Osteoblast (primary cell): Measurements from ENCODE around the gene REG3G. TPM values are rescaled to one million over a fixed set of nuclear protein-coding genes. Genes with fewer than 3 reads are reported as not detected.

Experiments
- DNase-seq: peaks from one replicate; pipeline ENCODE4 v3.0.0; 2011; ENCODE audit warnings: low spot score, mixed read lengths; ENCODE audit not compliant: insufficient read length; ENCODE audit errors: missing footprints
- H2AFZ ChIP-seq: 2 replicates; pipeline ENCODE4 v1.6.0; 2011; ENCODE audit warnings: mild to moderate bottlenecking, low read length
- H3K27ac ChIP-seq: 2 replicates; pipeline ENCODE4 v1.5.1; 2011; ENCODE audit warnings: mild to moderate bottlenecking, low read depth, low read length, moderate library complexity
- H3K27me3 ChIP-seq: 2 replicates; pipeline ENCODE4 v1.6.0; 2012; ENCODE audit warnings: mild to moderate bottlenecking, control low read depth, inconsistent platforms, low read length, moderate library complexity; ENCODE audit not compliant: insufficient read depth
- H3K36me3 ChIP-seq: 2 replicates; pipeline ENCODE4 v1.5.1; 2011; ENCODE audit warnings: mild to moderate bottlenecking, low read length, control low read depth, moderate library complexity; ENCODE audit not compliant: insufficient read depth
- H3K4me1 ChIP-seq: 2 replicates; pipeline ENCODE4 v1.5.1; 2011; ENCODE audit warnings: mild to moderate bottlenecking, low read length, control low read depth, moderate library complexity; ENCODE audit not compliant: insufficient read depth
- H3K4me2 ChIP-seq: 2 replicates; pipeline ENCODE4 v1.6.0; 2011; ENCODE audit warnings: mild to moderate bottlenecking, low read length; ENCODE audit not compliant: insufficient read depth
- H3K4me3 ChIP-seq: fragments of 200-600 bp; sonication (generic); 3 replicates; pipeline ENCODE4 v1.5.1; 2012; ENCODE audit warnings: mild to moderate bottlenecking, low read length, inconsistent platforms; ENCODE audit not compliant: insufficient read depth
- H3K79me2 ChIP-seq: 2 replicates; pipeline ENCODE4 v1.6.0; 2012; ENCODE audit warnings: mild to moderate bottlenecking, low read length, control low read depth, inconsistent platforms; ENCODE audit not compliant: insufficient read depth
- H3K9me3 ChIP-seq: 2 replicates; pipeline ENCODE4 v1.5.1; 2011; ENCODE audit warnings: low read depth, low read length, control low read depth
- H4K20me1 ChIP-seq: 2 replicates; pipeline ENCODE4 v1.6.0; 2012; ENCODE audit warnings: mild to moderate bottlenecking, low read length, control low read depth; ENCODE audit not compliant: insufficient read depth
- CTCF ChIP-seq: IDR thresholded peaks from 2 replicates; pipeline ENCODE4 v1.5.1; 2011; ENCODE audit warnings: mild to moderate bottlenecking, low read depth, low read length, moderate library complexity; ENCODE audit errors: extremely low read depth
- total RNA-seq: library from RNA; depleted of rRNA; stranded (reverse); fragments of >200 nt; gene quantifications from 2 replicates; pipeline ENCODE4 v1.2.3, GENCODE V29; 2012

The REG3G gene
- total RNA-seq, 1 donor, result not detected

DNA sequence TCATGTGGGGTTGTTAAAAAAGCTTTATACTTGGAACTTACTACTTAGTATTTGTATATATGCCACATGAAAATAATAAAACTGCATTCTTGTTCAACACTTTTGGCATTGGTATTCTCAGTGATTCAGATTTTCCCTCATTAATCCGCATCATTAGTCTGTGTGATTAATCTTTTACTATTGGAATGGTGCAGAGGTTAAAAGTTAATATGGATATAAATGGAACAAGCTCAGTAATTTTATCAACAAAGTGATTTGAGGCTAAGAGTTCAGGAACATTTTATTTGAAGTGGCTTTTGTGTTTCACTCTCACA is 45.4 kb upstream of the REG3G start:
- DNase-seq, result no peak
- no peak overlapping the region for H2AFZ ChIP-seq
- H4K20me1 ChIP-seq, result no peaks in the 10 kb centered on the region

DNA sequence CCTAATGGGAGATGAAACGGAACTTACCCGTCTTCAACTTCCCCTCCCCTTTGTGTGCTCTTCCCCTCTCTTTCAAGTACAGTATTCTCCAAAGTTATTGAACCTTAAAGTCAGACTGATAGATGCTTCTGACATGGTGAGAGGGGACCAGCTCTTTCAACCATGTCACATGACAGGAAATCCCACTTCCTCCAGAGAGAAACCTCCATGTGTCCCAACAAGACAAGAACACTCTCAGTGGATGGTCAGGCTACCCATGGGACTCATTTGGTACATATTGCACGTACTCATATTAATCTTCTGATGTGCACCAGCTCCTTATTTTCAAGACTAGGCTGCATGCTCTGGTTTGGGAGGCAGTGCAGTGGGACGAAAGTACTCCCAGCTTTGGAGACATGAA is 44.6 kb upstream of the REG3G start:
- Histone ChIP-seq H3K4me3 (no peak overlapping the region), H3K9me3 (no peaks in the 10 kb centered on the region), H3K27me3 (no peaks in the 10 kb centered on the region), H3K79me2 (no peaks in the 10 kb centered on the region), H3K4me1 (no peaks in the 10 kb centered on the region), H3K27ac (no peak overlapping the region), H3K36me3 (no peaks in the 10 kb centered on the region), H3K4me2 (no peak overlapping the region), H2AFZ (no peak overlapping the region), H4K20me1 (no peaks in the 10 kb centered on the region)
- no peak for TF ChIP-seq CTCF
- DNase-seq, result no peak

More for the DNA sequence above, 45.4 kb upstream of the REG3G start:
- Histone ChIP-seq H3K9me3 (no peaks in the 10 kb centered on the region), H3K27me3 (no peaks in the 10 kb centered on the region), H3K27ac (no peak overlapping the region), H3K4me2 (no peak overlapping the region), H3K4me3 (no peak overlapping the region), H3K79me2 (no peaks in the 10 kb centered on the region), H3K36me3 (no peaks in the 10 kb centered on the region), H3K4me1 (no peaks in the 10 kb centered on the region)
- TF ChIP-seq CTCF, result no peak

DNA sequence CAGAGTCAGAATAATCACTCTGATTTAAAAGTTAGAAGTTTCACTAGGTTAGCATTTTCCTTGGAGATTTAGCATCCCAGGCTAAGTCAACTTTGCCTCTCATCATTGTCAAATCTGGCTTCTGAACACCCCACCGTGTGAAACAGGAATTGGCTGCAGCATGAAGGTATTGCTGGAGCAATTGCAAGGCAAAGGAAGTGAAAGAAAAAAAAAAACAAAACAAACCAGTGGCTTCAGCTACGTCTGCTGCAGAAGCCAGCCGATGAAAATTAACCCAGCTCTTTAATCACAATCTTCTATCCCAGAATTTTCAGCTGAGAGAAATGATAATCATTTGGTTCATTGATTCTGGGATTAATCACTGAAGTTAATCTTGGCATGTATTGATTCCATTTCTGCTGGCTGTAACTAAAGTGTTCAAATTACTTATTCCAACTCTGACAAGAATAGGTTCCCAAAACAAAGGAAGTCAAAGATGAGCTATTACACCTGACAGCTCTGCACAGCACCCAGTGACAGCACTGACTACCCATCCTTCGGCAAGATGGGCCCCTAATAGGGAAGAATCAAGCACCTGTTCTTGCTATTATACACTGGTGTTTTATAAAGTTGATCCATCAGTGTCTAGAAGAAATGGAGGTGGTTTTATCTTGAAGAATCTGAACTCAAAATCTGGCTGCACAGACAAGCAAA is 42.7 kb upstream of the REG3G start:
- Histone ChIP-seq H2AFZ (no peak overlapping the region), H3K27me3 (no peaks in the 10 kb centered on the region), H3K27ac (no peak overlapping the region), H3K4me1 (no peaks in the 10 kb centered on the region), H3K36me3 (no peaks in the 10 kb centered on the region), H3K9me3 (no peaks in the 10 kb centered on the region), H3K4me3 (no peak overlapping the region), H3K4me2 (no peak overlapping the region), H4K20me1 (no peaks in the 10 kb centered on the region), H3K79me2 (no peaks in the 10 kb centered on the region)
- DNase-seq, result no peak
- TF ChIP-seq CTCF, result no peak

- no peak for DNase-seq
- no peak for TF ChIP-seq CTCF
- no peak overlapping the region for H3K27ac ChIP-seq
- H3K27me3 ChIP-seq, result no peaks in the 10 kb centered on the region
- no peak overlapping the region for H3K4me2 ChIP-seq
- no peaks in the 10 kb centered on the region for H3K9me3 ChIP-seq
- no peak overlapping the region for H2AFZ ChIP-seq
- no peak overlapping the region for H3K4me3 ChIP-seq
- H4K20me1 ChIP-seq, result no peaks in the 10 kb centered on the region
- no peaks in the 10 kb centered on the region for H3K4me1 ChIP-seq
- H3K79me2 ChIP-seq, result no peaks in the 10 kb centered on the region
- no peaks in the 10 kb centered on the region for H3K36me3 ChIP-seq
These were observed 41.1 kb upstream of the REG3G start for GRCh38 chr2:78984386-78984785.
